GM12878 (cell line): ENCODE data around the gene KIF26A.

ENCODE experiments used
- BRCA1 ChIP-seq: IDR thresholded peaks from 2 replicates; pipeline ENCODE4 v1.6.1; 2011; ENCODE audit warnings: low read depth, low read length, improper control_type of control experiment
- CHD2 ChIP-seq: IDR thresholded peaks from 2 replicates; pipeline ENCODE4 v1.6.1; 2011; ENCODE audit warnings: low read depth, low read length, improper control_type of control experiment, borderline replicate concordance
- CTCF ChIP-seq, 3 experiments: IDR thresholded peaks in 2 of 3; conservative IDR thresholded peaks in 1 of 3; 2 replicates each; pipeline ENCODE4 v1.5.1; 2011; ENCODE audit warnings: low read depth in 3 of 3, low read length in 3 of 3, mild to moderate bottlenecking in 3 of 3, control low read depth in 2 of 3, moderate library complexity in 2 of 3, inconsistent platforms in 1 of 3, mixed read lengths in 1 of 3; ENCODE audit not compliant: control insufficient read depth in 2 of 3, insufficient read depth in 1 of 3; ENCODE audit errors: extremely low read depth in 1 of 3
- FOXM1 ChIP-seq: IDR thresholded peaks from 2 replicates; pipeline ENCODE4 v1.6.1; 2012; ENCODE audit warnings: low read depth, mild to moderate bottlenecking, inconsistent platforms, low read length, moderate library complexity
- GABPA ChIP-seq: IDR thresholded peaks from 2 replicates; pipeline ENCODE4 v1.6.1; 2014; ENCODE audit warnings: antibody characterized with exemption, low read depth, mild to moderate bottlenecking, inconsistent platforms
- JUND ChIP-seq: IDR thresholded peaks from 2 replicates; pipeline ENCODE4 v1.6.1; 2012; ENCODE audit warnings: low read depth, mild to moderate bottlenecking, low read length, improper control_type of control experiment, moderate library complexity
- MXI1 ChIP-seq: fragments of 150-350 bp; IDR thresholded peaks from 2 replicates; pipeline ENCODE4 v1.6.1; 2011; ENCODE audit warnings: low read depth, mild to moderate bottlenecking, inconsistent platforms, low read length, improper control_type of control experiment
- PML ChIP-seq: IDR thresholded peaks from 2 replicates; pipeline ENCODE4 v1.6.1; 2012; ENCODE audit warnings: low read length, inconsistent platforms
- RAD21 ChIP-seq: IDR thresholded peaks from 2 replicates; pipeline ENCODE4 v1.6.1; 2011; ENCODE audit warnings: mild to moderate bottlenecking, low read depth, low read length, moderate library complexity; ENCODE audit not compliant: insufficient read depth

- TF ChIP-seq JUND: no peak
- no peak for TF ChIP-seq FOXM1
- no peak for TF ChIP-seq CHD2
- TF ChIP-seq PML: no peak
- no peak for TF ChIP-seq CTCF (IDR thresholded peaks at IDR 0.05 in 2 of 3, conservative IDR thresholded peaks at IDR 0.05 in 1 of 3; ENCODE audit: control insufficient read depth in 2 of 3, extremely low read depth in 1 of 3, insufficient read depth in 1 of 3, low read depth in 3 of 3, low read length in 3 of 3)
- no peak for TF ChIP-seq BRCA1
- no peak for TF ChIP-seq GABPA
- no peak for TF ChIP-seq RAD21
- no peak for TF ChIP-seq MXI1
Observed at GRCh38 chr14:104120281-104120741, 18.1 kb upstream of the KIF26A start.
